ENCODE measurements around the gene CDK8.

CDK8 gene

GRCh38 chr13:26390203-26390602 is 136.3 kb downstream of the CDK8 start:
- FAIRE-seq: no peak

GRCh38 chr13:26400545-26400944 is 146.6 kb downstream of the CDK8 start:
- no peak for FAIRE-seq

GRCh38 chr13:26401069-26401468 is 147.1 kb downstream of the CDK8 start:
- no peak for FAIRE-seq

- FAIRE-seq: no peak
These were observed 147.7 kb downstream of the CDK8 start for GRCh38 chr13:26401578-26402021.

- no peak for FAIRE-seq
These were observed 152.9 kb downstream of the CDK8 start for GRCh38 chr13:26406791-26407190.

GRCh38 chr13:26411206-26411605 is 157.3 kb downstream of the CDK8 start:
- no peak for FAIRE-seq

- FAIRE-seq: no peak
These were observed 158.3 kb downstream of the CDK8 start for GRCh38 chr13:26412263-26412662.

- no peak for FAIRE-seq
These were observed 159.2 kb downstream of the CDK8 start for GRCh38 chr13:26412936-26413716.

GRCh38 chr13:26420282-26420960 is 166.5 kb downstream of the CDK8 start:
- no peak for FAIRE-seq

GRCh38 chr13:26422036-26422435 is 168.1 kb downstream of the CDK8 start:
- no peak for FAIRE-seq

- no peak for FAIRE-seq
These were observed 169.7 kb downstream of the CDK8 start for GRCh38 chr13:26423629-26424028.

- no peak for FAIRE-seq
These were observed 170.3 kb downstream of the CDK8 start for GRCh38 chr13:26424181-26424580.

- FAIRE-seq: no peak
These were observed 171.8 kb downstream of the CDK8 start for GRCh38 chr13:26425443-26426358.

- no peak for FAIRE-seq
These were observed 179.8 kb downstream of the CDK8 start for GRCh38 chr13:26433776-26434175.

GRCh38 chr13:26435171-26435570 is 181.2 kb downstream of the CDK8 start:
- no peak for FAIRE-seq

- no peak for FAIRE-seq
These were observed 181.7 kb downstream of the CDK8 start for GRCh38 chr13:26435646-26436045.

GRCh38 chr13:26436914-26437313 is 183.0 kb downstream of the CDK8 start:
- no peak for FAIRE-seq

GRCh38 chr13:26440111-26440510 is 186.2 kb downstream of the CDK8 start:
- no peak for FAIRE-seq

- no peak for FAIRE-seq
These were observed 187.5 kb downstream of the CDK8 start for GRCh38 chr13:26441476-26441875.

- no peak for FAIRE-seq
These were observed 188.6 kb downstream of the CDK8 start for GRCh38 chr13:26442541-26442940.

- no peak for FAIRE-seq
These were observed 191.2 kb downstream of the CDK8 start for GRCh38 chr13:26445092-26445491.

- no peak for FAIRE-seq
These were observed 192.8 kb downstream of the CDK8 start for GRCh38 chr13:26446751-26447150.

GRCh38 chr13:26448032-26448431 is 194.1 kb downstream of the CDK8 start:
- no peak for FAIRE-seq

Data from TTC549 (cell line).